Measurements from ENCODE around the gene ZNF37A.
A peak's percentile ranks its signal among the peaks of the same experiment; 100 is the strongest.
"Not testable (repeated sequence)": the region's sequence is repeated elsewhere in the genome, so short reads cannot be mapped to it uniquely, and the experiment has no call there.

ZNF37A gene

GRCh38 chr10:38112159-38112558 is 18.0 kb downstream of the ZNF37A start:
- Mint-ChIP-seq H3K9me3 (peaks cover 68% of the 10 kb centered on the region), H3K27ac (no peak overlapping the region), H3K4me1 (no peaks in the 10 kb centered on the region), H3K27me3 (no peaks in the 10 kb centered on the region), H3K4me3 (no peak overlapping the region), H3K36me3 (ENCODE audit: low read depth) (peaks cover 88% of the 10 kb centered on the region)
- ATAC-seq (no peak), DNase-seq (no peak)

GRCh38 chr10:38118072-38118807 is 24.1 kb downstream of the ZNF37A start:
- peaks cover 82% of the 10 kb centered on the region for H3K36me3 Mint-ChIP-seq (ENCODE audit: low read depth)
- H3K4me1 Mint-ChIP-seq, result no peaks in the 10 kb centered on the region
- H3K9me3 Mint-ChIP-seq, result peaks cover 79% of the 10 kb centered on the region
- H3K4me3 Mint-ChIP-seq, result no peak overlapping the region
- no peak for DNase-seq
- H3K27me3 Mint-ChIP-seq, result no peaks in the 10 kb centered on the region
- ATAC-seq, result no peak
- H3K27ac Mint-ChIP-seq, result no peak overlapping the region

- Mint-ChIP-seq H3K9me3 (peaks cover 81% of the 10 kb centered on the region), H3K36me3 (ENCODE audit: low read depth) (peaks cover 84% of the 10 kb centered on the region), H3K27me3 (no peaks in the 10 kb centered on the region), H3K4me1 (no peaks in the 10 kb centered on the region), H3K4me3 (no peak overlapping the region), H3K27ac (no peak overlapping the region)
- no peak for ATAC-seq
- DNase-seq, result no peak
Measured at GRCh38 chr10:38119038-38119437, 24.9 kb downstream of the ZNF37A start.

GRCh38 chr10:38127812-38128211 is 33.7 kb downstream of the ZNF37A start:
- Mint-ChIP-seq H3K27ac (no peak overlapping the region), H3K36me3 (ENCODE audit: low read depth) (peaks cover 24% of the 10 kb centered on the region), H3K4me1 (no peaks in the 10 kb centered on the region), H3K4me3 (no peak overlapping the region), H3K9me3 (peaks cover 89% of the 10 kb centered on the region), H3K27me3 (no peaks in the 10 kb centered on the region)
- DNase-seq, result no peak
- no peak for ATAC-seq

GRCh38 chr10:38143587-38143986 is 49.5 kb downstream of the ZNF37A start:
- peaks cover 1% of the 10 kb centered on the region for H3K36me3 Mint-ChIP-seq (ENCODE audit: low read depth)
- DNase-seq (no peak), ATAC-seq (peak; percentile 15)
- no peaks in the 10 kb centered on the region for H3K4me1 Mint-ChIP-seq
- H3K27me3 Mint-ChIP-seq, result no peaks in the 10 kb centered on the region
- H3K9me3 Mint-ChIP-seq, result peaks cover 28% of the 10 kb centered on the region
- no peak overlapping the region for H3K4me3 Mint-ChIP-seq
- no peak overlapping the region for H3K27ac Mint-ChIP-seq

GRCh38 chr10:38146579-38147333 is 52.6 kb downstream of the ZNF37A start:
- DNase-seq (no peak), ATAC-seq (no peak)
- Mint-ChIP-seq H3K27ac (no peak overlapping the region), H3K4me3 (no peak overlapping the region), H3K36me3 (ENCODE audit: low read depth) (no peaks in the 10 kb centered on the region), H3K9me3 (peaks cover 14% of the 10 kb centered on the region), H3K4me1 (no peaks in the 10 kb centered on the region), H3K27me3 (no peaks in the 10 kb centered on the region)

GRCh38 chr10:38147686-38148085 is 53.5 kb downstream of the ZNF37A start:
- no peak for DNase-seq
- ATAC-seq, result no peak
- Mint-ChIP-seq H3K9me3 (peaks cover 14% of the 10 kb centered on the region), H3K27me3 (no peaks in the 10 kb centered on the region), H3K4me1 (no peaks in the 10 kb centered on the region), H3K27ac (no peak overlapping the region), H3K36me3 (ENCODE audit: low read depth) (no peaks in the 10 kb centered on the region), H3K4me3 (no peak overlapping the region)

GRCh38 chr10:38150891-38151463 is 56.8 kb downstream of the ZNF37A start:
- H3K27ac Mint-ChIP-seq, result not testable (repeated sequence)

GRCh38 chr10:38156416-38157269 is 62.5 kb downstream of the ZNF37A start:
- Mint-ChIP-seq H3K27ac (no peak overlapping the region), H3K36me3 (ENCODE audit: low read depth) (no peaks in the 10 kb centered on the region), H3K9me3 (peaks cover 31% of the 10 kb centered on the region), H3K27me3 (no peaks in the 10 kb centered on the region), H3K4me3 (no peak overlapping the region), H3K4me1 (no peaks in the 10 kb centered on the region)
- DNase-seq, result no peak
- ATAC-seq, result no peak

More at GRCh38 chr10:38150891-38151463, 56.8 kb downstream of the ZNF37A start:
- H3K9me3 Mint-ChIP-seq; H3K4me1 Mint-ChIP-seq; H3K27me3 Mint-ChIP-seq; DNase-seq; ATAC-seq; H3K36me3 Mint-ChIP-seq (ENCODE audit: low read depth); H3K4me3 Mint-ChIP-seq: not testable (repeated sequence)

GRCh38 chr10:38157270-38157685 is 63.1 kb downstream of the ZNF37A start:
- H3K36me3 Mint-ChIP-seq (ENCODE audit: low read depth), result no peaks in the 10 kb centered on the region
- no peaks in the 10 kb centered on the region for H3K27me3 Mint-ChIP-seq
- H3K4me1 Mint-ChIP-seq, result no peaks in the 10 kb centered on the region
- H3K9me3 Mint-ChIP-seq, result peaks cover 31% of the 10 kb centered on the region
- H3K4me3 Mint-ChIP-seq, result no peak overlapping the region
- no peak overlapping the region for H3K27ac Mint-ChIP-seq
- ATAC-seq (no peak), DNase-seq (no peak)

GRCh38 chr10:38159004-38159403 is 64.9 kb downstream of the ZNF37A start:
- Mint-ChIP-seq H3K9me3 (peaks cover 31% of the 10 kb centered on the region), H3K4me1 (no peaks in the 10 kb centered on the region), H3K27me3 (no peaks in the 10 kb centered on the region), H3K36me3 (ENCODE audit: low read depth) (no peaks in the 10 kb centered on the region), H3K27ac (no peak overlapping the region), H3K4me3 (no peak overlapping the region)
- ATAC-seq (no peak), DNase-seq (no peak)

GRCh38 chr10:38163617-38164016 is 69.5 kb downstream of the ZNF37A start:
- H3K27ac Mint-ChIP-seq, result no peak overlapping the region
- DNase-seq (no peak), ATAC-seq (no peak)
- peaks cover 3% of the 10 kb centered on the region for H3K27me3 Mint-ChIP-seq
- no peaks in the 10 kb centered on the region for H3K4me1 Mint-ChIP-seq
- no peak overlapping the region for H3K4me3 Mint-ChIP-seq
- peaks cover 23% of the 10 kb centered on the region for H3K9me3 Mint-ChIP-seq
- no peaks in the 10 kb centered on the region for H3K36me3 Mint-ChIP-seq (ENCODE audit: low read depth)

GRCh38 chr10:38174336-38174735 is 80.2 kb downstream of the ZNF37A start:
- no peak for ATAC-seq
- Mint-ChIP-seq H3K27ac (no peak overlapping the region), H3K9me3 (peaks cover 4% of the 10 kb centered on the region), H3K27me3 (no peaks in the 10 kb centered on the region), H3K4me1 (no peaks in the 10 kb centered on the region), H3K4me3 (no peak overlapping the region), H3K36me3 (ENCODE audit: low read depth) (no peaks in the 10 kb centered on the region)
- DNase-seq, result no peak

GRCh38 chr10:38184477-38184876 is 90.3 kb downstream of the ZNF37A start:
- Mint-ChIP-seq H3K4me1 (no peaks in the 10 kb centered on the region), H3K4me3 (no peak overlapping the region), H3K27ac (no peak overlapping the region), H3K9me3 (peaks cover 12% of the 10 kb centered on the region), H3K27me3 (peaks cover 4% of the 10 kb centered on the region), H3K36me3 (ENCODE audit: low read depth) (peaks cover 2% of the 10 kb centered on the region)
- no peak for DNase-seq
- ATAC-seq, result no peak
